Activated CD4-positive, alpha-beta T cell treated with anti-CD3 and anti-CD28 coated beads for 36 hours (primary cell): ENCODE results near the gene ZCCHC13. TPM values are rescaled to one million over a fixed set of nuclear protein-coding genes. Genes with fewer than 3 reads are reported as not detected.
A peak's percentile ranks its signal among the peaks of the same experiment; 100 is the strongest.
"Not testable (repeated sequence)": the region's sequence is repeated elsewhere in the genome, so short reads cannot be mapped to it uniquely, and the experiment has no call there.

Experiments used
- ATAC-seq: fragments of 200-7000 bp; cut with Tn5 transposase; one replicate; pipeline ENCODE4 v1.10.0; 2021; ENCODE audit warnings: mild to moderate bottlenecking, moderate library complexity
- CTCF ChIA-PET: fragments of 350-600 bp; sonication (Branson Sonifier 250); formaldehyde crosslinking; loops from one replicate; lab custom pipeline; 2021; ENCODE audit warnings: antibody characterized with exemption; lab: Charles Lee
- POLR2A ChIA-PET: fragments of 350-600 bp; sonication (Branson Sonifier 250); formaldehyde crosslinking; loops from one replicate; lab custom pipeline; 2021; ENCODE audit warnings: antibody characterized with exemption, inconsistent platforms; lab: Charles Lee
- DNase-seq: peaks from one replicate; pipeline ENCODE4 v3.0.0-alpha.2; 2020
- H3K27ac Mint-ChIP-seq: one replicate; pipeline ENCODE4 v1.8.0; 2021; ENCODE audit warnings: mixed read lengths
- H3K27me3 Mint-ChIP-seq: one replicate; pipeline ENCODE4 v1.8.0; 2021; ENCODE audit warnings: mixed read lengths
- H3K36me3 Mint-ChIP-seq: one replicate; pipeline ENCODE4 v1.8.0; 2021; ENCODE audit warnings: low read depth, mixed read lengths
- H3K4me1 Mint-ChIP-seq: one replicate; pipeline ENCODE4 v1.8.0; 2021; ENCODE audit warnings: mixed read lengths
- H3K4me3 Mint-ChIP-seq: one replicate; pipeline ENCODE4 v1.8.0; 2021; ENCODE audit warnings: mild to moderate bottlenecking, moderate library complexity, mixed read lengths
- H3K9me3 Mint-ChIP-seq: one replicate; pipeline ENCODE4 v1.8.0; 2021; ENCODE audit warnings: low read depth, mixed read lengths
- intact Hi-C, 2 experiments: fragments of 100-400 bp; cut with DNase I in 1 of 2; cut with micrococcal nuclease in 1 of 2; formaldehyde crosslinking; loops; one replicate each; pipeline versions ENCODE4 v1.14.2 to v1.15.1; 2022 to 2024; cut with DNase I, micrococcal nuclease
- total RNA-seq, 2 experiments: library from RNA; stranded (reverse); gene quantifications; one replicate each; pipeline ENCODE4 v1.2.3, GENCODE V29; 2021

Gene ZCCHC13
- total RNA-seq, 2 experiments from 2014 or later: not detected

DNA sequence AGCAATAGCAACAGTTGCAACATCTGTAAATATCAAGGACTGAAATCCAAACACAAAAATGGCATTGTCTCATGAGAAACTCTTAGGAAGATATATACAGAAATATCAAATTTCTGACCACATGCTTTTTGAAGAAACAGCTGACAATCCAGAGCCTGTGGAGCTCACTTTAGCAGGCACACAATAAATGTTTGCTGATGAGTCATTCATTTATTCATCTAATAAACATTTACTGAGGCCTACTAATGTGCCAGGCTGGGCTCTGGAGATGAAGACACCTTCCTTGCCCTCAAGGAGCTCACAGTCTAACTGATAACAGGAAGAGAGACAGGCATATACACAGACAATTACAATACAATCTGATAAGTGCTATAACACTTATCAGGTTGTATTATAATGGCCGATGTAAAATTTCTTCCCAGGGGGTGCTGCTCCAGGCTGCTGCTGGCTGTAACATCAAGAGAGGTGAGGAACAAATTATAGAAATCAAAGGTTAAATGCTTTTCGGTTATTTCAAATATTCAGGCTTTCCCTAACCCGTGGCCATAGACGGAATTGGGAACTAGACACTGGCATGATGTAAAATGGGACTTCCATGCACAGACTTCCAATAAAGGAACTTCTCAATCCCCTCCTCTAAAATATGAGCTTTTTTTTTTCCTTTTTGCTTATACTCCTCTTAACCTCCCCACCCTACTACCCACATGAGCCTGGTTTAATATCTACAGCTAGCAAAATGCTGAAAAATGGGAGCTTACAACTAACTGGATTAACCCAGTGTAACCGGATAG is 16.8 kb upstream of the ZCCHC13 start:
- CTCF ChIA-PET: no interaction called here
- POLR2A ChIA-PET: no interaction called here
- peaks cover 27% of the 10 kb centered on the region for H3K4me1 Mint-ChIP-seq

DNA sequence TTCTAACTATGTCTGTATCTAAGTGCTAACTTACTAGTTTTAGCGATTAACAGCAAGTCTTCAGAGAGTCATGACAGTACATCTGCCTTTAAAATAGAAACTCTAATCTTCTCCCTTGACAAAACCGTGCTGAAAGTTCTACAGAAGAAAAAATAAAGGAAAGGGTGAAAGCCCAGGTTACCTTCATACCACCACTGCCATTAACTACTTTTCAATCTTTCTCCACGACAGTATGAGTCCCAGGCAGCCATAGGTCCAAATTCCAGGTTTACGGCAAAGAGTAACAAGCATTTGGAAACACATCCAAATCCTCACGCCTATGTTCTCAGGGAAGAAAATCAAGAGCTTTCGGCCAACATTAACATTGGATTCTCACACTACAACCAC is 12.4 kb upstream of the ZCCHC13 start:
- ATAC-seq (no peak), DNase-seq (no peak)
- ChIA-PET CTCF (interaction anchor here (0.6 to 0.7 kb wide), 2 partner anchors 52 to 64 kb away, joined by 3 to 4 read pairs; no protein-coding TSS in a partner anchor), POLR2A (no interaction called here)
- H3K4me1 Mint-ChIP-seq: peaks cover 17% of the 10 kb centered on the region
- intact Hi-C loops: loop anchor here in 1 of 2 experiments (5.0 kb wide), 2 partner anchors 261 to 321 kb away; partner anchors contain the start of gene RLIM
- peak overlapping the region; percentile 98 for H3K27ac Mint-ChIP-seq
- H3K36me3 Mint-ChIP-seq: peaks cover 3% of the 10 kb centered on the region
- H3K27me3 Mint-ChIP-seq: no peaks in the 10 kb centered on the region
- no peaks in the 10 kb centered on the region for H3K9me3 Mint-ChIP-seq
- peak overlapping the region; percentile 89 for H3K4me3 Mint-ChIP-seq

More for the DNA sequence above, 16.8 kb upstream of the ZCCHC13 start:
- ATAC-seq (no peak), DNase-seq (no peak)
- Mint-ChIP-seq H3K9me3 (no peaks in the 10 kb centered on the region), H3K27ac (no peak overlapping the region), H3K27me3 (no peaks in the 10 kb centered on the region), H3K4me3 (no peak overlapping the region), H3K36me3 (peaks cover 12% of the 10 kb centered on the region)
- intact Hi-C loops: loop anchor here in 1 of 2 experiments (5.0 kb wide), 1 partner anchor 40 kb away; no protein-coding TSS in a partner anchor

DNA sequence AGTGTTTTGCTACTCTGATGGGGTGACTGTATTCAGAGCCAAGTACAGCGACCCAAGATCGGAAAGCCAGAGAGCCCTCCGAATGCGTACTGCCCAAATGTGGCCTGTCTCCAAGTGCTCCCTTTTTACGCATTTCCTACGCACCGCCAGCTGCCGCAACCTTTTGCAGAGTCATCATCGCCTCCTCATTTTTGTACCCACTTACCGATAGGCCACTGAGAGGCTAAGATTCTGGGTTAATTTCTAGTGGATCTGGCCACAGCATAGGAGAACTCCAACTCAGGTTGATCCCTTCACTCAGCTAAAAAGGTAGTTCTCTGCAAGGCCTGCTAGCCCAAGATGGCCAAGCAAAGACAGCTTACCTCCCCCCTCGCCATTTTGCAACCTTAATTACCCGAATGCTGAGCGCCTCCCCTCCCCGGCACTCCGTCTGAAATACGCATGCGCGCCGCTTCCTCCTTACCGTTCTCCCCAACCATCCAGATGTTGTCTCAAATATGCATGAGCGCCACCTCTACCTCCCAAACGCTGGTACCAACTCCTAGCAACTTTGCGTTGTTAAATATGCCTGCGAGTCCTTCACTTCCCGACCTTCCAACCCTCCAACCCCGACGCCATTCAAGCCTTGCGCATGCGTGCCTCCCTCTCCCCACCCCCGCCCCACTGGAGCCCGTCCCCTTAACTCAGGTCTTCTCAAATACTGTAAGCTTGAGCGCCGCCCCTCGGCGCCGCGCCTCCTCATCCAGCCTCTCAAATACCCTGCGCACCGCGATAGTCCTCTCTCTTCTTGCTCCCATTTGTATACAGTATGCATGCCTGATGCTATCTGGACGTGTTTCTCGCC is 11.8 kb upstream of the ZCCHC13 start:
- Mint-ChIP-seq H3K4me3 (peak overlapping the region; percentile 89), H3K9me3 (no peaks in the 10 kb centered on the region), H3K36me3 (peaks cover 3% of the 10 kb centered on the region), H3K4me1 (peaks cover 17% of the 10 kb centered on the region), H3K27me3 (no peaks in the 10 kb centered on the region), H3K27ac (peak overlapping the region; percentile 98)
- DNase-seq (peak; percentile 90), ATAC-seq (peak; percentile 89)
- ChIA-PET POLR2A (no interaction called here), CTCF (interaction anchor here (0.6 to 1.0 kb wide), 3 partner anchors 52 to 254 kb away, joined by 3 to 5 read pairs (median 4); no protein-coding TSS in a partner anchor)
- intact Hi-C loops: loop anchor here (1.0 to 5.0 kb wide), 4 partner anchors 53 to 322 kb away; partner anchors contain the start of gene RLIM (in 2 of the 2)

DNA sequence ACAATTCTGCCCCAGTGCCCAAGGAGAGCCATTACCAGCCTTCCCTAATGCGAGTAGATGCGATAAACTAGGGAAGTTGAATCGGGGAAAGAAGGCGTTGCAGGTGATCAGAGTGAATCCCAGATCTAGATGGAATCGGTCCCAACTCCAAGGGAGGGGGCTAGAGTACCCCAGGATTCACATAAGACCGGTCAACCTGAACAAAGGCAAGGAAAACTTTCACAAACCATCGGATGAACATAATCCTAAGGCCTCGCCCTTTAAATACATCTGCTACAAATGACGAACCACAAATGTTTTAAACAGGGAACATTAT is 11.2 kb upstream of the ZCCHC13 start:
- DNase-seq (no peak), ATAC-seq (no peak)
- CTCF ChIA-PET: interaction anchor here (1.0 kb wide), 1 partner anchor 254 kb away, joined by 5 read pairs; no protein-coding TSS in a partner anchor
- H3K9me3 Mint-ChIP-seq: no peaks in the 10 kb centered on the region
- peaks cover 3% of the 10 kb centered on the region for H3K36me3 Mint-ChIP-seq
- H3K27ac Mint-ChIP-seq: peak overlapping the region; percentile 98
- peaks cover 19% of the 10 kb centered on the region for H3K4me1 Mint-ChIP-seq
- intact Hi-C loops: loop anchor here (1.0 to 5.0 kb wide), 4 partner anchors 52 to 322 kb away; partner anchors contain the start of gene RLIM (in 2 of the 2)
- POLR2A ChIA-PET: no interaction called here
- no peaks in the 10 kb centered on the region for H3K27me3 Mint-ChIP-seq
- H3K4me3 Mint-ChIP-seq: peak overlapping the region; percentile 89

DNA sequence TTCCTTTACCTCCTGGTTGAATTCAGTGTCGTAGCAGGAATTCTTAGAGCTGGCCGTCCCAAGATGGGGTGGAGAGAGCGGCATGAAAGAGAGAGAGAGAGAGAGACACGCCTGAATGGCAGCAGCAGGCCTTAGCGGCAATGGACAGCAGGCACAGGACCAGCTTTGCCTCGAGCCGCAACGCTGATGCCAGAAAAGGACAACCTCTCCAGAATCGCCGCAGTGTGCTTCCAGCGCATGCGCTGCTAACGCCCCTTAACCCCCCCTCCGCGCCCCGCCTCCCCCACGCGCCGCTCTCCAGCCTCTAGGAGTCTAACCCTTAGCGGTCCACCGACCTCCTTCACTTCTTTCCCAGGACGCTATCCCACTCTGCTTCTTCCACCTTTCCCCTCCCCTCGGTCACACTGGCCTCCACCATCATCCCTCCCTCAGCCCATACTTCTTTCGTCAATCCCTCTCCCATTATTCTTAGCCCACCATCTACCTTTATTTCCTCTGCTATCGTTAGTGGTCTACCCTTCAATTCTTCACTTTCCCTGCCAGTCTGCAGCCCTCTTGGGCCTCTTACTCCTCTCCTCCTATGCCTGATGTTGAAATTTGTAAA is 10.5 kb upstream of the ZCCHC13 start:
- H3K27ac Mint-ChIP-seq: peak overlapping the region; percentile 98
- peaks cover 17% of the 10 kb centered on the region for H3K4me1 Mint-ChIP-seq
- H3K4me3 Mint-ChIP-seq: peak overlapping the region; percentile 89
- ChIA-PET CTCF (no interaction called here), POLR2A (no interaction called here)
- DNase-seq (peak; percentile 81), ATAC-seq (peak; percentile 33)
- intact Hi-C loops: loop anchor here in 1 of 2 experiments (2.0 to 5.0 kb wide), 3 partner anchors 51 to 319 kb away; partner anchors contain the start of gene RLIM
- H3K27me3 Mint-ChIP-seq: no peaks in the 10 kb centered on the region
- peaks cover 2% of the 10 kb centered on the region for H3K36me3 Mint-ChIP-seq
- no peaks in the 10 kb centered on the region for H3K9me3 Mint-ChIP-seq

DNA sequence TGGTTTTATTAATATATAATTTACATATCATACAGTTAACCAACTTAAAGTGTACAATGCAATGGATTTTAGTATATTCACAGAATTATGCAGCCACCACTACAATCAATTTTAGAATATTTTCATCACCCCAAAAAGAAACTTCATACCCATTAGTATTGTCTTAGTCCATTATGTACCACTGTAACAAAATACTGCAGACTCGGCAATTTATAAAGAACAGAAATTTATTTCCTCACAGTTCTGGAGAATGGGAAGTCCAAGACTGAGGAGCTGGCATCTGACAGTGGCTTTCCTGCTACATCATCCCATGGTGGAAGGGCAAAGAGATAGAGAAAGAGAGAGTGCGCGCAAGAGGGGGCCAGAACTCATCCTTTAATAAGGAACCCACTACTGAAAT is 8.9 kb upstream of the ZCCHC13 start:
- DNase-seq: no peak
- Mint-ChIP-seq H3K4me3 (no peak overlapping the region), H3K27ac (no peak overlapping the region), H3K27me3 (no peaks in the 10 kb centered on the region), H3K36me3 (peaks cover 2% of the 10 kb centered on the region), H3K4me1 (peaks cover 9% of the 10 kb centered on the region), H3K9me3 (no peaks in the 10 kb centered on the region)
- CTCF ChIA-PET: no interaction called here
- no peak for ATAC-seq
- POLR2A ChIA-PET: no interaction called here
- intact Hi-C loops: loop anchor here in 1 of 2 experiments (5.0 kb wide), 1 partner anchor 47 kb away; no protein-coding TSS in a partner anchor

DNA sequence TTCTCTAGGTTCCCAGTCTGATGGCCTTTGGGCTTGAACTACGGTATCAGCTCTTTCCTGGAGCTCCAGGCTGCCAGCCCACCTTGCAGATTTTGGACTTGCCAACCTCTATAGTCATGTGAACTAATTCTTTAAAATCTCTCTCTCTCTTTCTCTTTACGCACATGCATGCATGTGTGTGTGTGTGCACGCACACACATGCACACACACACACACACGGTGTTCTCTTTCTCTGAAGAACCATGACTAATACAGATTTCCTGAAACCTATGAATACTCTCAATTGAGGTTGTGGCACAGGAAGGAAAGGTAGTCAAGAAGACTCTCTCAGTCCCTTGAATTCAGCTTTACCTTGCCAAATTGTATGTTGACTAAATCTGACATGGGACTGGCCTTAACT is 6.2 kb upstream of the ZCCHC13 start:
- intact Hi-C loops: loop anchor here in 1 of 2 experiments (5.0 kb wide), 1 partner anchor 45 kb away; no protein-coding TSS in a partner anchor
- peaks cover 9% of the 10 kb centered on the region for H3K4me1 Mint-ChIP-seq
- ChIA-PET POLR2A (no interaction called here), CTCF (no interaction called here)
- no peak overlapping the region for H3K27ac Mint-ChIP-seq
- H3K27me3 Mint-ChIP-seq: no peaks in the 10 kb centered on the region
- no peaks in the 10 kb centered on the region for H3K36me3 Mint-ChIP-seq
- no peaks in the 10 kb centered on the region for H3K9me3 Mint-ChIP-seq
- peak; percentile 31 for DNase-seq
- peak; percentile 65 for ATAC-seq
- no peak overlapping the region for H3K4me3 Mint-ChIP-seq

DNA sequence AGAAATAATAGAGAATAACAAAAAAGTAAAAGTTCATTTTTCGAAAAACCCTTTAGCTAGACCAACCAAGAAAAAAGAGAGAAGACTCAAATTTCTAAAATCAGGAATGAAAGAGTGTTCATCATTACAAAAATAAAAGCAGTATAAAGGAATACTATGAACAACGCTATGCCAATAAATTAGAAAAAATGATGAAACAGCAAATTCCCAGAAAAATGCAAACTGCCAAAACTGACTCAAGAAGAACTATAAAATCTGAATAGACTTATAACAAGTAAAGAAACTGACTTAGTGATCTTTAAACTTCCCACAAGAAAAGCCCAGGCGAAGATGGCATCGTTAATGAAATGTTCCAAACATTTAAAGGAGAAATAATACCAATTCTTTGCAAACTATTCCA is 3.1 kb upstream of the ZCCHC13 start:
- Mint-ChIP-seq H3K4me3 (no peak overlapping the region), H3K4me1 (peaks cover 7% of the 10 kb centered on the region), H3K36me3 (no peaks in the 10 kb centered on the region), H3K27ac (no peak overlapping the region), H3K9me3 (no peaks in the 10 kb centered on the region), H3K27me3 (no peaks in the 10 kb centered on the region)
- DNase-seq (no peak), ATAC-seq (no peak)
- ChIA-PET POLR2A (no interaction called here), CTCF (no interaction called here)
- intact Hi-C loops: no loop called here

DNA sequence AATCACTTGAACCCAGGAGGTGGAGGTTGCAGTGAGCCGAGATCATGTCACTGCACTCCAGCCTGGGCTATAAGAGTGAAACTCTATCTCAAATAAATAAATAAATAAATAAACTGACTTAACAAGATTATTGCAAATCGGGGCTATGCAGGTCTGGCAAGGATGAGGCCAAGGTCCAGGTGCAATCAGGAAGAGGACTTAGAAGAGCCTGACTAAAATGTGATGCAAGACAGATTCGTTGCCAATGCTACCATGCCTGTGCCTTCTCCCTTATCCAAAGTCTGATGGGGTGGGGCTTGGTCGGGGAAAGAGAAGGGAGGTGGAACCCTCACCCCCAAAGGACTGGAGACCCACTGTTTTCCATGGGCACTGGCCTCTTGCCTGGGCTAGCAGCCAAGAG is 14.7 kb downstream of the ZCCHC13 start:
- ChIA-PET POLR2A (no interaction called here), CTCF (no interaction called here)
- Mint-ChIP-seq H3K27me3 (no peaks in the 10 kb centered on the region), H3K9me3 (no peaks in the 10 kb centered on the region), H3K4me1 (no peaks in the 10 kb centered on the region), H3K4me3 (no peak overlapping the region), H3K36me3 (no peaks in the 10 kb centered on the region), H3K27ac (no peak overlapping the region)
- ATAC-seq (no peak), DNase-seq (no peak)
- intact Hi-C loops: no loop called here

DNA sequence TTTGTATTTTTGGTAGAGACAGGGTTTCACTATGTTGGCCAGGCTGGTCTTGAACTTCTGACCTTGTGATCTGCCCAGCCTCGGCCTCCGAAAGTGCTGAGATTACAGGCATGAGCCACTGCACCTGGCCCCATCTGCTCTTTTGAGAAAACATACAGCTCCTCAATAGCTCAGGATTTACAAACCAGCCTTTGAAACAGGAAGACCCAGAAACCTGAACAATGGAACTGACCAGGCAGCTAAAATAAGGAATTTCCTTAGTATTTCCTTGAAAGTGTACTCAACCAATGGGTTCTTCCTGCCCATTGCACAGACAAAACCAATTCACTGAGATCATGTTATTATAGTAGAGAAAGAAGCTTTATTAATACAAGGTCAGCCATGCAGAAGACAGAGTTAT is 15.3 kb downstream of the ZCCHC13 start:
- DNase-seq, ATAC-seq, H3K4me1 Mint-ChIP-seq, H3K9me3 Mint-ChIP-seq, H3K27ac Mint-ChIP-seq, CTCF ChIA-PET, H3K27me3 Mint-ChIP-seq, H3K36me3 Mint-ChIP-seq, intact Hi-C loops, POLR2A ChIA-PET, H3K4me3 Mint-ChIP-seq: not testable (repeated sequence)

DNA sequence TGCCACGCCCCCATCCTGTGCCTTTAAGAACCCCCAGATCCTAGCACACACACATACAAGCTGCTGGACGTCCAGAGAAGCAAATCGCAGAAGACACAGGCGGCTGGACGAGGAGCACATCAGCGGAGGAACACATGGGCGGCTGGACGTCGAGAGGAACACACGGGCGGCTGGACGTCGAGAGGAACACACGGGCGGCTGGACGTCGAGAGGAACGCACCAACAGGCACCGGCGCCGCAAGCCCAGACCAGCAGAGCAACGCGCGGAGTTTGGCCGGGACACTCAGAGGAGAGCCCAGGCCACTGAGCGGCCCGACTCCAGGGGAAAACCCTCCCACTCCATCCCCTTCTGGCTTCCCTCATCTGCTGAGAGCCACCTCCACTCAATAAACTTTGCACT is 17.2 kb downstream of the ZCCHC13 start:
- no peaks in the 10 kb centered on the region for H3K27me3 Mint-ChIP-seq
- H3K4me1 Mint-ChIP-seq: no peaks in the 10 kb centered on the region
- CTCF ChIA-PET: no interaction called here
- DNase-seq (no peak), ATAC-seq (no peak)
- H3K4me3 Mint-ChIP-seq: no peak overlapping the region
- POLR2A ChIA-PET: no interaction called here
- H3K9me3 Mint-ChIP-seq: no peaks in the 10 kb centered on the region
- no peak overlapping the region for H3K27ac Mint-ChIP-seq
- H3K36me3 Mint-ChIP-seq: no peaks in the 10 kb centered on the region
- intact Hi-C loops: no loop called here
